ENCODE measurements around the gene TMEM141.
A peak's percentile ranks its signal among the peaks of the same experiment; 100 is the strongest.
"Not testable (repeated sequence)": the region's sequence is repeated elsewhere in the genome, so short reads cannot be mapped to it uniquely, and the experiment has no call there.

Gene TMEM141

GRCh38 chr9:136794281-136794999 is 3.3 kb downstream of the TMEM141 start:
- DNase-seq (ENCODE audit: low read depth in 2 of 2), result no peak

- no peak for DNase-seq (ENCODE audit: low read depth in 2 of 2)
These were observed 3.8 kb downstream of the TMEM141 start for GRCh38 chr9:136795000-136795348.

- no peak for DNase-seq (ENCODE audit: low read depth in 2 of 2)
These were observed 5.2 kb downstream of the TMEM141 start, which contains the start of gene CCDC183 for GRCh38 chr9:136796238-136796774. TSS of gene CCDC183 (plus strand) at chr9:136796338. CDS start at chr9:136796398, 60 bp downstream.

GRCh38 chr9:136796775-136797347 is 5.7 kb downstream of the TMEM141 start:
- DNase-seq (ENCODE audit: low read depth in 2 of 2), result not testable (repeated sequence)

- no peak for DNase-seq (ENCODE audit: low read depth in 2 of 2)
These were observed 7.5 kb downstream of the TMEM141 start for GRCh38 chr9:136798708-136799078.

- DNase-seq (ENCODE audit: low read depth in 2 of 2), result no peak
These were observed 8.1 kb downstream of the TMEM141 start for GRCh38 chr9:136799079-136799853.

- peak; percentile 83 to 86 for DNase-seq (ENCODE audit: low read depth in 2 of 2)
These were observed 8.9 kb downstream of the TMEM141 start for GRCh38 chr9:136799854-136800657.

GRCh38 chr9:136802321-136802720 is 11.2 kb downstream of the TMEM141 start:
- no peak for DNase-seq (ENCODE audit: low read depth in 2 of 2)

- not testable (repeated sequence) for DNase-seq (ENCODE audit: low read depth in 2 of 2)
These were observed 11.9 kb downstream of the TMEM141 start for GRCh38 chr9:136803009-136803550.

GRCh38 chr9:136803551-136804508 is 12.7 kb downstream of the TMEM141 start:
- DNase-seq (ENCODE audit: low read depth in 2 of 2), result no peak

GRCh38 chr9:136804509-136805206 is 13.5 kb downstream of the TMEM141 start:
- no peak for DNase-seq (ENCODE audit: low read depth in 2 of 2)

- DNase-seq (ENCODE audit: low read depth in 2 of 2), result no peak
These were observed 14.1 kb downstream of the TMEM141 start for GRCh38 chr9:136805207-136805740.

GRCh38 chr9:136806067-136806466 is 14.9 kb downstream of the TMEM141 start:
- no peak for DNase-seq (ENCODE audit: low read depth in 2 of 2)

GRCh38 chr9:136806631-136807201 is 15.6 kb downstream of the TMEM141 start:
- DNase-seq (ENCODE audit: low read depth in 2 of 2), result no peak

GRCh38 chr9:136807281-136808074 is 16.3 kb downstream of the TMEM141 start, which contains the start of gene RABL6:
TSS of gene RABL6 (plus strand) at chr9:136807948. CDS start at chr9:136808197, 249 bp downstream.
- DNase-seq (ENCODE audit: low read depth in 2 of 2), result peak; percentile 74 to 79

- DNase-seq (ENCODE audit: low read depth in 2 of 2), result no peak
These were observed 17.1 kb downstream of the TMEM141 start for GRCh38 chr9:136808075-136808805.

- DNase-seq (ENCODE audit: low read depth in 2 of 2), result no peak
These were observed 17.6 kb downstream of the TMEM141 start for GRCh38 chr9:136808806-136809158.
